ENCODE data around the gene MACF1. TPM values are rescaled to one million over a fixed set of nuclear protein-coding genes. Genes with fewer than 3 reads are reported as not detected.
A peak's percentile ranks its signal among the peaks of the same experiment; 100 is the strongest.

Gene MACF1
- total and polyA plus RNA-seq, 8 donors, result 358 to 484 (median 440) TPM

- H3K36me3 ChIP-seq, result peaks cover 0 to 96% of the 10 kb centered on the region in 2 donors
- H3K27me3 ChIP-seq, result no peaks in the 10 kb centered on the region
- DNase-seq, result no peak
- intact Hi-C loops (cut with DNase I), result no loop called here
- peaks cover 0 to 3% of the 10 kb centered on the region in 2 donors for H3K4me1 ChIP-seq
- H3K27ac ChIP-seq, result no peak overlapping the region
- ATAC-seq, result no peak
- H3K4me3 ChIP-seq, result no peak overlapping the region
- no peaks in the 10 kb centered on the region for H3K9me3 ChIP-seq
- TF ChIP-seq CTCF (IDR thresholded peaks at IDR 0.05), result no peak
Measured at GRCh38 chr1:39293375-39294070, 89.0 kb downstream of the MACF1 start.

GRCh38 chr1:39294531-39294930, 90.0 kb downstream of the MACF1 start:
- H3K27ac ChIP-seq, result peak overlapping the region in 1 of 2 donors; percentile 4
- H3K4me3 ChIP-seq, result no peak overlapping the region
- no peak for TF ChIP-seq CTCF (IDR thresholded peaks at IDR 0.05)
- intact Hi-C loops (cut with DNase I), result no loop called here
- no peak for DNase-seq
- H3K9me3 ChIP-seq, result no peaks in the 10 kb centered on the region
- H3K4me1 ChIP-seq, result peaks cover 0 to 3% of the 10 kb centered on the region in 2 donors
- H3K36me3 ChIP-seq, result peaks cover 0 to 98% of the 10 kb centered on the region in 2 donors
- no peak for ATAC-seq
- H3K27me3 ChIP-seq, result no peaks in the 10 kb centered on the region

GRCh38 chr1:39295901-39296300, 91.4 kb downstream of the MACF1 start:
- no peak overlapping the region for H3K27ac ChIP-seq
- no peak for TF ChIP-seq CTCF (IDR thresholded peaks at IDR 0.05)
- intact Hi-C loops (cut with DNase I), result no loop called here
- peaks cover 0 to 100% of the 10 kb centered on the region in 2 donors for H3K36me3 ChIP-seq
- ATAC-seq, result peak; percentile 22
- H3K27me3 ChIP-seq, result no peaks in the 10 kb centered on the region
- no peaks in the 10 kb centered on the region for H3K9me3 ChIP-seq
- H3K4me1 ChIP-seq, result peaks cover 0 to 3% of the 10 kb centered on the region in 2 donors
- no peak overlapping the region for H3K4me3 ChIP-seq
- no peak for DNase-seq

GRCh38 chr1:39297551-39297950, 93.1 kb downstream of the MACF1 start:
- no peak for ATAC-seq
- Histone ChIP-seq H3K9me3 (no peaks in the 10 kb centered on the region), H3K4me3 (no peak overlapping the region), H3K27me3 (no peaks in the 10 kb centered on the region), H3K4me1 (peaks cover 0 to 3% of the 10 kb centered on the region in 2 donors), H3K27ac (no peak overlapping the region), H3K36me3 (peaks cover 0 to 100% of the 10 kb centered on the region in 2 donors)
- no peak for DNase-seq
- intact Hi-C loops (cut with DNase I), result no loop called here
- TF ChIP-seq CTCF (IDR thresholded peaks at IDR 0.05), result no peak

GRCh38 chr1:39301606-39302005, 97.1 kb downstream of the MACF1 start:
- no peak for ATAC-seq
- DNase-seq, result no peak
- H3K4me3 ChIP-seq, result no peak overlapping the region
- intact Hi-C loops (cut with DNase I), result no loop called here
- peaks cover 0 to 6% of the 10 kb centered on the region in 2 donors for H3K4me1 ChIP-seq
- H3K9me3 ChIP-seq, result no peaks in the 10 kb centered on the region
- H3K36me3 ChIP-seq, result peaks cover 0 to 96% of the 10 kb centered on the region in 2 donors
- no peaks in the 10 kb centered on the region for H3K27me3 ChIP-seq
- TF ChIP-seq CTCF (IDR thresholded peaks at IDR 0.05), result no peak
- H3K27ac ChIP-seq, result no peak overlapping the region

Measured in left lung (tissue), 10 donors.